ENCODE data around the gene GPR183. TPM values are rescaled to one million over a fixed set of nuclear protein-coding genes. Genes with fewer than 3 reads are reported as not detected.

The GPR183 gene
- not detected in 2 replicates for total RNA-seq
- long read RNA-seq, result 0 reads

DNA sequence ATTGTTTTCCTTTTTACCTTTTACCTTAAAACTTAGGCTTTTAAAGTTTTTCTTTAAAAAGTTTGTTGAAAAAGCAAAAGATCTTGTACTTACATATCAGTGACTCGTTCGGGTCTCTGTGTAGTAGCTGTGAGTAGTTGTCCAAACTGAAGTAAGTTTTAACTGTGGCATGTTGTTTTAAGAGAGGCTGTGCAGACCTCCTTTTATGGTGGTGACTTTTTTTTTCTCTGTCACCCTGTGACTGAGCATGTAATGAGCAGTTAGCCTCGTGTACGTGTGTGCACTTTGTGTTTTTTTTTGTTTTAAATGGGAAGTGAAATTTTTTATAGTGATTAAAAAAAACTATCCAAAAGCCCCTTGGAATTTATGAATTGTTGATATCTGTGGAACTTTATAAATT is at the start of gene GPR183:
Gene GPR183 (minus strand): TSS at position 153 of the 400 bp plus-strand sequence. CDS start 11,254 bp downstream, outside the sequence.
- no peaks in the 10 kb centered on the region for H3K9me3 Mint-ChIP-seq
- no peaks in the 10 kb centered on the region for H3K27me3 Mint-ChIP-seq (ENCODE audit: low read depth)
- no peak within 1 kb of the TSS for H3K4me3 Mint-ChIP-seq
- no peak within 1 kb of the TSS for H3K27ac Mint-ChIP-seq (ENCODE audit: unreplicated experiment)
- TF ChIP-seq, protein P1, sequence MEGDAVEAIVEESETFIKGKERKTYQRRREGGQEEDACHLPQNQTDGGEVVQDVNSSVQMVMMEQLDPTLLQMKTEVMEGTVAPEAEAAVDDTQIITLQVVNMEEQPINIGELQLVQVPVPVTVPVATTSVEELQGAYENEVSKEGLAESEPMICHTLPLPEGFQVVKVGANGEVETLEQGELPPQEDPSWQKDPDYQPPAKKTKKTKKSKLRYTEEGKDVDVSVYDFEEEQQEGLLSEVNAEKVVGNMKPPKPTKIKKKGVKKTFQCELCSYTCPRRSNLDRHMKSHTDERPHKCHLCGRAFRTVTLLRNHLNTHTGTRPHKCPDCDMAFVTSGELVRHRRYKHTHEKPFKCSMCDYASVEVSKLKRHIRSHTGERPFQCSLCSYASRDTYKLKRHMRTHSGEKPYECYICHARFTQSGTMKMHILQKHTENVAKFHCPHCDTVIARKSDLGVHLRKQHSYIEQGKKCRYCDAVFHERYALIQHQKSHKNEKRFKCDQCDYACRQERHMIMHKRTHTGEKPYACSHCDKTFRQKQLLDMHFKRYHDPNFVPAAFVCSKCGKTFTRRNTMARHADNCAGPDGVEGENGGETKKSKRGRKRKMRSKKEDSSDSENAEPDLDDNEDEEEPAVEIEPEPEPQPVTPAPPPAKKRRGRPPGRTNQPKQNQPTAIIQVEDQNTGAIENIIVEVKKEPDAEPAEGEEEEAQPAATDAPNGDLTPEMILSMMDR (conservative IDR thresholded peaks at IDR 0.05), result no peak
- H3K36me3 Mint-ChIP-seq (ENCODE audit: low read depth), result peaks cover 5% of the 10 kb centered on the region
- DNase-seq (ENCODE audit: low read depth, low spot score), result no peak
- peaks cover 26% of the 10 kb centered on the region for H3K4me1 Mint-ChIP-seq

DNA sequence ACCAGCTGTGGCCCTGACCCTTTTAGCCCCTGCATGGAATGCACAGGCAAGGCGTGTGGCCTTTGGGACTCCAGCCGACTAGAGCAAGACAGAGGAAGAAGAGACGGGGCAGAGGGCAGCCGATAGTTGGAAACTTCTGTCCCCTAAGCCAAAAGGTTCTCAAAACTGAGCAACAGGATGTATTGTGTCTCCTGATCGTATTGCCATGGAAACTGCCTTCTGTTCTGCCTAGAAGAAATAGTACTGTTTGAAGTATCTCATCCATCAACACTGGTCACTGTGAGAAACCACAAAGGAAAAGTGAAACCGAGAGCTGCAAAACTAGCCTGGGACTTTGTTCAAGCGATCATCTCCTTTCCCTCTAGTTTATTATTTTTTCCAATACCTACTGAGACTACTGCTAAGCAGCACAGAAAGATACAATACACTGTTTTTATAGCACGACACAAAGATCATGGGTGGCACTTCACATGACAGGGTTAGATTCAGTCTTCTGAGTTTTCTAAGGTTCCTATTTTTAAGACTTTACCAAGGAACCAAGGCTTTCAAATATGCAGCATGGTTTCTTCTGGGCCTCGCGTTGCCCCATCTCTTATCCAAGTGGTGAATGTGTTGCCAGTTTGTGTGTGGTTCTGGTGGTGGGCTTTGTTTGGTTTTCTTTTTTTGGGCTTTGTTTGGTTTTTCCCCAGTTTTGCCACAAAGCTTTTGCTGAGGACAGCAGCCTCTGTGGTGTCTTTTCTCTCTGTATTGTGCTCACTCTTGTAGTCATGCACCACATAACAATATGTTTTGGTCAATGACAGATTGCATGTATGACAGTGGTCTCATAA is 49.3 kb upstream of the GPR183 start:
- DNase-seq (ENCODE audit: low read depth, low spot score), result no peak
- Mint-ChIP-seq H3K9me3 (peaks cover under 1% of the 10 kb centered on the region), H3K4me1 (peaks cover 34% of the 10 kb centered on the region), H3K27ac (ENCODE audit: unreplicated experiment) (peak overlapping the region; percentile 64), H3K36me3 (ENCODE audit: low read depth) (peaks cover 33% of the 10 kb centered on the region), H3K4me3 (no peak overlapping the region), H3K27me3 (ENCODE audit: low read depth) (no peaks in the 10 kb centered on the region)
- TF ChIP-seq, protein P1 (conservative IDR thresholded peaks at IDR 0.05), result no peak

DNA sequence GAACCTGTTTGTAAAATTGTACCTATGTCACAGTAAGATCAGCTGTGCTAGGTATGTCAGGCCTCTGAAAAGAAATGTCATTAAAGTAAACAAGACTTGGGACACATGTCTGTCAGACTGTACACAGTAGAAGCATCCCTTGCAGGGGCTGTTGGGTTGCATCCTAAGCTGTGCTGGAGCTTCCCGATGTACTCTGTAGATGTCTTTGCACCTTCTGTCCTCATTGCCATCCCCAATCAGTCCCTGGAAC is 48.7 kb upstream of the GPR183 start:
- peaks cover 34% of the 10 kb centered on the region for H3K4me1 Mint-ChIP-seq
- H3K27ac Mint-ChIP-seq (ENCODE audit: unreplicated experiment), result peak overlapping the region; percentile 64
- peaks cover 31% of the 10 kb centered on the region for H3K36me3 Mint-ChIP-seq (ENCODE audit: low read depth)
- H3K9me3 Mint-ChIP-seq, result no peaks in the 10 kb centered on the region
- H3K27me3 Mint-ChIP-seq (ENCODE audit: low read depth), result no peaks in the 10 kb centered on the region
- no peak for DNase-seq (ENCODE audit: low read depth, low spot score)
- TF ChIP-seq, protein P1 (conservative IDR thresholded peaks at IDR 0.05), result no peak
- H3K4me3 Mint-ChIP-seq, result no peak overlapping the region

- Mint-ChIP-seq H3K27ac (ENCODE audit: unreplicated experiment) (peak overlapping the region; percentile 64), H3K9me3 (no peaks in the 10 kb centered on the region), H3K4me3 (no peak overlapping the region), H3K36me3 (ENCODE audit: low read depth) (peaks cover 26% of the 10 kb centered on the region), H3K4me1 (peaks cover 39% of the 10 kb centered on the region), H3K27me3 (ENCODE audit: low read depth) (no peaks in the 10 kb centered on the region)
- TF ChIP-seq, protein P1 (conservative IDR thresholded peaks at IDR 0.05), result no peak
- no peak for DNase-seq (ENCODE audit: low read depth, low spot score)
These were observed 48.2 kb upstream of the GPR183 start for GRCh38 chr13:99355267-99356011.

DNA sequence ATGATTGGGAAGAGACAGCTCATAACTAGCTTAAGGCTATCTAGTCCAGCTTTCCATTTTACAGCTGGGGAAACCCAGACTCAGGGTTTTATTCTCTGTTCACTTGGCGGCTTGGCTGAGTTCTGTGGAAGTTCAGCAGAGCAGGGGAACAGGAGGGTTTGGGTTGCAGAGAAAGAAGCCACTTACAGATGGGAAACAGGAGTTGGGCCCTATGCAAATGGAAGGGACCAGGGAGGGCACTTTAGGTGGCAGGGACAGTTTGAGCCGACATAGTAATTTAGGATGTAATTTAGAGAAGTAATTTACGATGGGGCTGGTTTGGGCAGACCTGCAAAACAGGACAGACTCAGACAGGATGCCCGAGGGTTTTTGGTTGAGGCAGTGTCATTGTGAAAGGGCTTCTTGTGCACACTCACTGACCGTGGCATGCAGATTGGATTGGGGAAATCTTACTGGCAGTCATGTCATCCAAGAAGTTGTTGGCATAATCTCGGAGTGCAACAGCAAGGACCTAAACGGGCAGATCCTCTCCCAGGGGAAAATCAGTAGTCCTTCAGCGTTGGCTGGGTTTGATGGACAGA is 47.3 kb upstream of the GPR183 start:
- no peak for DNase-seq (ENCODE audit: low read depth, low spot score)
- peaks cover 23% of the 10 kb centered on the region for H3K36me3 Mint-ChIP-seq (ENCODE audit: low read depth)
- H3K4me3 Mint-ChIP-seq, result peak overlapping the region; percentile 11
- TF ChIP-seq, protein P1 (conservative IDR thresholded peaks at IDR 0.05), result no peak
- H3K27ac Mint-ChIP-seq (ENCODE audit: unreplicated experiment), result no peak overlapping the region
- no peaks in the 10 kb centered on the region for H3K9me3 Mint-ChIP-seq
- H3K27me3 Mint-ChIP-seq (ENCODE audit: low read depth), result no peaks in the 10 kb centered on the region
- peaks cover 38% of the 10 kb centered on the region for H3K4me1 Mint-ChIP-seq
